ENCODE data around the gene PRSS37. TPM values are rescaled to one million over a fixed set of nuclear protein-coding genes. Genes with fewer than 3 reads are reported as not detected.

PRSS37 gene
- total RNA-seq, 1 donor from 2014 or later = not detected

Other genes starting within 250 kb of the PRSS37 start
- gene DENND11, start 139.3 kb downstream of the PRSS37 start, total RNA-seq = 6.9 TPM
- gene WEE2, start 133.1 kb downstream of the PRSS37 start, total RNA-seq = not detected
- 105 TPM for gene SSBP1, start 103.1 kb downstream of the PRSS37 start, total RNA-seq
- 0.96 TPM for gene TAS2R3, start 77.4 kb downstream of the PRSS37 start, total RNA-seq
- gene TAS2R4, start 64.8 kb downstream of the PRSS37 start, total RNA-seq = 0.56 TPM
- gene TAS2R5, start 51.3 kb downstream of the PRSS37 start, total RNA-seq = 1.0 TPM
- not detected for gene OR9A4, start 74.9 kb upstream of the PRSS37 start, total RNA-seq
- 0.20 TPM for gene CLEC5A, start 105.5 kb upstream of the PRSS37 start, total RNA-seq
- gene TAS2R38, start 132.3 kb upstream of the PRSS37 start, total RNA-seq = not detected
- 0.92 TPM for gene MGAM, start 154.4 kb upstream of the PRSS37 start, total RNA-seq

Data from esophagus mucosa (tissue), 1 donor.